Measurements from ENCODE around the gene NUDT3. TPM values are rescaled to one million over a fixed set of nuclear protein-coding genes. Genes with fewer than 3 reads are reported as not detected.

NUDT3 gene
- total and polyA plus RNA-seq, 2 experiments from 2014 or later: 12.1 to 31.1 TPM

- DNase-seq (ENCODE audit: low spot score) (no peak), ATAC-seq (no peak)
- Histone ChIP-seq H4K20me1 (replicated peaks; ENCODE audit: insufficient read depth) (peaks cover 44% of the 10 kb centered on the region), H3K27me3 (ENCODE audit: insufficient read depth) (no peaks in the 10 kb centered on the region), H3K4me1 (ENCODE audit: insufficient read depth) (peaks cover 17% of the 10 kb centered on the region), H3K4me2 (no peak overlapping the region), H3K9me2 (ENCODE audit: insufficient read depth) (no peaks in the 10 kb centered on the region), H3F3A (replicated peaks; ENCODE audit: low read depth) (no peaks in the 10 kb centered on the region), H3K4me3 (no peak overlapping the region), H3K79me2 (replicated peaks; ENCODE audit: insufficient read depth) (peaks cover 98% of the 10 kb centered on the region), H3K27ac (ENCODE audit: low read depth) (no peak overlapping the region), H3K36me3 (ENCODE audit: insufficient read depth) (no peaks in the 10 kb centered on the region), H2AFZ (no peak overlapping the region)
- Mint-ChIP-seq H3K9me3 (no peaks in the 10 kb centered on the region), H3K27ac (no peak overlapping the region), H3K4me3 (no peak overlapping the region), H3K27me3 (ENCODE audit: insufficient read depth, low read depth, poor library complexity) (peaks cover 3% of the 10 kb centered on the region), H3K36me3 (ENCODE audit: low read depth) (no peaks in the 10 kb centered on the region; the same call in 2 of the 3 replicates), H3K4me1 (peaks cover 22% of the 10 kb centered on the region)
- TF ChIP-seq EZH2 (IDR thresholded peaks at IDR 0.05; ENCODE audit: low read depth, unreplicated experiment) (no peak), STAT1 (IDR thresholded peaks at IDR 0.05; ENCODE audit: unreplicated experiment) (no peak), EZH2phosphoT487 (IDR thresholded peaks at IDR 0.05; ENCODE audit: unreplicated experiment) (no peak), CTCF (conservative IDR thresholded peaks at IDR 0.05; ENCODE audit: low read depth in 2 of 2) (no peak), POLR2AphosphoS5 (IDR thresholded peaks at IDR 0.05; ENCODE audit: low read depth) (no peak), ZNF462 (CRISPR knock-in tag; IDR thresholded peaks at IDR 0.05) (no peak)
Measured at GRCh38 chr6:34362176-34362575, 30.3 kb downstream of the NUDT3 start.
